HG03103 (cell line): ENCODE measurements around the gene PRSS3.
"Not testable (repeated sequence)": the region's sequence is repeated elsewhere in the genome, so short reads cannot be mapped to it uniquely, and the experiment has no call there.

Experiments used
- ATAC-seq: cut with Tn5 transposase; IDR thresholded peaks from one replicate; pipeline ENCODE4 v1.9.1; 2021; ENCODE audit warnings: low read depth; ENCODE audit not compliant: unreplicated experiment

Gene PRSS3

GRCh38 chr9:33782395-33783152 is 12.8 kb upstream of the PRSS3 start:
- no peak for ATAC-seq

GRCh38 chr9:33785914-33786313 is 9.4 kb upstream of the PRSS3 start:
- no peak for ATAC-seq

GRCh38 chr9:33786681-33787080 is 8.7 kb upstream of the PRSS3 start:
- no peak for ATAC-seq

GRCh38 chr9:33787839-33788238 is 7.5 kb upstream of the PRSS3 start:
- no peak for ATAC-seq

- not testable (repeated sequence) for ATAC-seq
These were observed 5.9 kb upstream of the PRSS3 start for GRCh38 chr9:33789429-33789828.

- no peak for ATAC-seq
These were observed 4.2 kb upstream of the PRSS3 start for GRCh38 chr9:33791117-33791516.

- not testable (repeated sequence) for ATAC-seq
These were observed 1.9 kb upstream of the PRSS3 start for GRCh38 chr9:33793496-33793895.

GRCh38 chr9:33794560-33794959 is 801 bp upstream of the PRSS3 start:
- no peak for ATAC-seq

- no peak for ATAC-seq
These were observed 458 bp downstream of the PRSS3 start for GRCh38 chr9:33795819-33796218.

GRCh38 chr9:33796679-33797078 is 1.3 kb downstream of the PRSS3 start:
- not testable (repeated sequence) for ATAC-seq

- no peak for ATAC-seq
These were observed 2.5 kb downstream of the PRSS3 start for GRCh38 chr9:33797837-33798236.

- no peak for ATAC-seq
These were observed 3.2 kb downstream of the PRSS3 start for GRCh38 chr9:33798545-33798944.

- ATAC-seq: no peak
These were observed 4.8 kb downstream of the PRSS3 start for GRCh38 chr9:33799928-33800704.

GRCh38 chr9:33800886-33801285 is 5.5 kb downstream of the PRSS3 start:
- ATAC-seq: no peak

GRCh38 chr9:33801943-33802500 is 6.7 kb downstream of the PRSS3 start:
- not testable (repeated sequence) for ATAC-seq

- ATAC-seq: not testable (repeated sequence)
These were observed 8.8 kb downstream of the PRSS3 start for GRCh38 chr9:33804196-33804595.

- not testable (repeated sequence) for ATAC-seq
These were observed 11.8 kb downstream of the PRSS3 start for GRCh38 chr9:33807156-33807555.

GRCh38 chr9:33808979-33809322 is 13.6 kb downstream of the PRSS3 start:
- not testable (repeated sequence) for ATAC-seq

- ATAC-seq: no peak
These were observed 14.1 kb downstream of the PRSS3 start for GRCh38 chr9:33809506-33809905.

GRCh38 chr9:33813712-33814641 is 18.6 kb downstream of the PRSS3 start:
- ATAC-seq: no peak

- no peak for ATAC-seq
These were observed 20.4 kb downstream of the PRSS3 start for GRCh38 chr9:33815781-33816180.
